ENCODE results near the gene USP31.

- TF ChIP-seq GATA2 (IDR thresholded peaks at IDR 0.05; ENCODE audit: low read depth, low read length) (no peak), GATA3 (IDR thresholded peaks at IDR 0.05; ENCODE audit: low read depth, low read length) (no peak)
Measured at GRCh38 chr16:23066676-23067075, 82.6 kb downstream of the USP31 start.

Data from SH-SY5Y (cell line).